Measurements from ENCODE around the gene ZFR2. TPM values are rescaled to one million over a fixed set of nuclear protein-coding genes. Genes with fewer than 3 reads are reported as not detected.

Gene ZFR2
- total RNA-seq, 1 experiment from 2014 or later, result not detected

DNA sequence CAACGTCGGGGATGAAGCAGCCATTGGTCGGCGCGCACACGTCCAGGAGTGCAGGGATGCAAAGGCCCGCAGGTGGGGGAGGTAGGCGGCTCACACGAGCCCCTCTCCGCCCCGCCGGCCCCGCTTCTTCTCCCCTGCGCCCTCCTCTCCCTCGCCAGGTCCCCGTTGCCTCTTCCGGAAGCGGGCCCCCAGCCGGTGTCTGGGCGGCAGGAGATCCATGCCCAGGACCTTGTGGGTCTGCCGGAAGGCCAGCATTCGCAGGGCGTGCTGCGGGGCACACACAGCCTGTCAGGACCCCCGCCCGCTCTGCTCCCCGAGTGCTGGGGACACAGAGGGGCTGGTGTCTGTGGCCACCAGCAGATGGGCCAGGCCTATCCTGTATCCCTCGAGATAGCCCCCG lies 63.0 kb downstream of the ZFR2 start:
- ChIA-PET POLR2A (interaction anchor here (0.6 kb wide), 1 partner anchor 17 kb away, joined by 5 read pairs; no protein-coding TSS in a partner anchor), CTCF (no interaction called here)
- H3K4me3 Mint-ChIP-seq (ENCODE audit: unreplicated experiment), result no peak overlapping the region
- intact Hi-C loops (cut with micrococcal nuclease), result no loop called here
- H3K4me1 Mint-ChIP-seq (ENCODE audit: insufficient read depth, unreplicated experiment), result no peaks in the 10 kb centered on the region
- BruUV-seq (replicated peaks), result no TSS peak
- TF ChIP-seq, protein P1, sequence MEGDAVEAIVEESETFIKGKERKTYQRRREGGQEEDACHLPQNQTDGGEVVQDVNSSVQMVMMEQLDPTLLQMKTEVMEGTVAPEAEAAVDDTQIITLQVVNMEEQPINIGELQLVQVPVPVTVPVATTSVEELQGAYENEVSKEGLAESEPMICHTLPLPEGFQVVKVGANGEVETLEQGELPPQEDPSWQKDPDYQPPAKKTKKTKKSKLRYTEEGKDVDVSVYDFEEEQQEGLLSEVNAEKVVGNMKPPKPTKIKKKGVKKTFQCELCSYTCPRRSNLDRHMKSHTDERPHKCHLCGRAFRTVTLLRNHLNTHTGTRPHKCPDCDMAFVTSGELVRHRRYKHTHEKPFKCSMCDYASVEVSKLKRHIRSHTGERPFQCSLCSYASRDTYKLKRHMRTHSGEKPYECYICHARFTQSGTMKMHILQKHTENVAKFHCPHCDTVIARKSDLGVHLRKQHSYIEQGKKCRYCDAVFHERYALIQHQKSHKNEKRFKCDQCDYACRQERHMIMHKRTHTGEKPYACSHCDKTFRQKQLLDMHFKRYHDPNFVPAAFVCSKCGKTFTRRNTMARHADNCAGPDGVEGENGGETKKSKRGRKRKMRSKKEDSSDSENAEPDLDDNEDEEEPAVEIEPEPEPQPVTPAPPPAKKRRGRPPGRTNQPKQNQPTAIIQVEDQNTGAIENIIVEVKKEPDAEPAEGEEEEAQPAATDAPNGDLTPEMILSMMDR (IDR thresholded peaks at IDR 0.05; ENCODE audit: unreplicated experiment), result no peak
- no peaks in the 10 kb centered on the region for H3K9me3 Mint-ChIP-seq (ENCODE audit: unreplicated experiment)
- peaks cover 24% of the 10 kb centered on the region for H3K27me3 Mint-ChIP-seq (ENCODE audit: insufficient read depth, unreplicated experiment)
- DNase-seq (ENCODE audit: unreplicated experiment), result no peak
- H3K36me3 Mint-ChIP-seq (ENCODE audit: insufficient read depth, unreplicated experiment), result peaks cover 6% of the 10 kb centered on the region
- no peak overlapping the region for H3K27ac Mint-ChIP-seq (ENCODE audit: low read depth, unreplicated experiment)

DNA sequence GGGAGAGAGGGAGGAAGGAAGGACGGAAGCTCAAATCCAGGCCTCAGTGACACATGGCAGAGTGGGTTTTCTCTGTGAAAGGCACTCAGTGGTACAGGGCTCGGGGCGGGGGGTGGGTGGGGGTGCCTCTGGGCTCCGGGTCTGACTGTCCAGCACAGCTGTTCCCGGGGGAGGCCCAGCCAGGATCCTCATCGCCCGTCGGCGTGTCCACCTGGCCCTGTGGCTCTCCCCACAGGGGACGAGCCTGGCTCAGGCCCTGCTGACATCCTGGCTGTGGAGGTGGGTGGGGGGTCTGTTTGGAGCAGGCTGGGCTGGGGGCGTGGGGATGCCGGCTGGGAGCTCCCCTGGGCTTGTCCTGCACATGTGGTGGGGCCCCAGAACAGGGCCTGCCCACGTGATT lies 64.4 kb downstream of the ZFR2 start:
- BruUV-seq (replicated peaks), result no TSS peak
- DNase-seq (ENCODE audit: unreplicated experiment), result no peak
- Mint-ChIP-seq H3K27ac (ENCODE audit: low read depth, unreplicated experiment) (no peak overlapping the region), H3K36me3 (ENCODE audit: insufficient read depth, unreplicated experiment) (peaks cover 6% of the 10 kb centered on the region), H3K27me3 (ENCODE audit: insufficient read depth, unreplicated experiment) (peaks cover 38% of the 10 kb centered on the region), H3K4me3 (ENCODE audit: unreplicated experiment) (no peak overlapping the region), H3K9me3 (ENCODE audit: unreplicated experiment) (no peaks in the 10 kb centered on the region), H3K4me1 (ENCODE audit: insufficient read depth, unreplicated experiment) (no peaks in the 10 kb centered on the region)
- ChIA-PET CTCF (interaction anchor here (0.6 to 0.7 kb wide), 2 partner anchors 191 to 385 kb away, joined by 4 to 6 read pairs; no protein-coding TSS in a partner anchor), POLR2A (no interaction called here)
- intact Hi-C loops (cut with micrococcal nuclease), result no loop called here
- TF ChIP-seq, protein P1 (IDR thresholded peaks at IDR 0.05; ENCODE audit: unreplicated experiment), result no peak

DNA sequence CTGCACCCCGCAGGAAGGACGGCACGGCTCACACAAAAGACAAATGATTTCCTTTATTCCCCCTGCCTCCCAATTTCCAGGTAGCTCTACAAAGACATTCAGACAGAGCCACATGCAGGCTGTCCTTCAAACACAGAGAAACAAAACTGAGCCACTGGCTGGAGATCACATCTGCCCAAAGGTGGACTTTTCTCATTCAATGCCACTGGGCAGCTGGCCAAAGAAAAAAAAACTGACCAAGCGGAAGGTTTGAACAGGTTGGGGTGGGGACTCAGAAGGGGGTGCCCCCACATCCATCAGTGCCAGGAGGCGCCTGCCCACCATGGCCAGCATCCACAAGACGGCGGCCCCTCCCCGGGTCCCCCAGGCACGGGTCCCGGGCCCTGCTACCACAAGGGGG lies 64.9 kb downstream of the ZFR2 start:
- H3K4me1 Mint-ChIP-seq (ENCODE audit: insufficient read depth, unreplicated experiment), result no peaks in the 10 kb centered on the region
- TF ChIP-seq, protein P1 (IDR thresholded peaks at IDR 0.05; ENCODE audit: unreplicated experiment), result no peak
- no peak for DNase-seq (ENCODE audit: unreplicated experiment)
- H3K4me3 Mint-ChIP-seq (ENCODE audit: unreplicated experiment), result no peak overlapping the region
- CTCF ChIA-PET, result interaction anchor here (0.6 to 0.7 kb wide), 2 partner anchors 191 to 385 kb away, joined by 4 to 6 read pairs; no protein-coding TSS in a partner anchor
- no peaks in the 10 kb centered on the region for H3K9me3 Mint-ChIP-seq (ENCODE audit: unreplicated experiment)
- no TSS peak for BruUV-seq (replicated peaks)
- POLR2A ChIA-PET, result no interaction called here
- peaks cover 43% of the 10 kb centered on the region for H3K27me3 Mint-ChIP-seq (ENCODE audit: insufficient read depth, unreplicated experiment)
- no peak overlapping the region for H3K27ac Mint-ChIP-seq (ENCODE audit: low read depth, unreplicated experiment)
- H3K36me3 Mint-ChIP-seq (ENCODE audit: insufficient read depth, unreplicated experiment), result peaks cover 2% of the 10 kb centered on the region
- intact Hi-C loops (cut with micrococcal nuclease), result no loop called here

DNA sequence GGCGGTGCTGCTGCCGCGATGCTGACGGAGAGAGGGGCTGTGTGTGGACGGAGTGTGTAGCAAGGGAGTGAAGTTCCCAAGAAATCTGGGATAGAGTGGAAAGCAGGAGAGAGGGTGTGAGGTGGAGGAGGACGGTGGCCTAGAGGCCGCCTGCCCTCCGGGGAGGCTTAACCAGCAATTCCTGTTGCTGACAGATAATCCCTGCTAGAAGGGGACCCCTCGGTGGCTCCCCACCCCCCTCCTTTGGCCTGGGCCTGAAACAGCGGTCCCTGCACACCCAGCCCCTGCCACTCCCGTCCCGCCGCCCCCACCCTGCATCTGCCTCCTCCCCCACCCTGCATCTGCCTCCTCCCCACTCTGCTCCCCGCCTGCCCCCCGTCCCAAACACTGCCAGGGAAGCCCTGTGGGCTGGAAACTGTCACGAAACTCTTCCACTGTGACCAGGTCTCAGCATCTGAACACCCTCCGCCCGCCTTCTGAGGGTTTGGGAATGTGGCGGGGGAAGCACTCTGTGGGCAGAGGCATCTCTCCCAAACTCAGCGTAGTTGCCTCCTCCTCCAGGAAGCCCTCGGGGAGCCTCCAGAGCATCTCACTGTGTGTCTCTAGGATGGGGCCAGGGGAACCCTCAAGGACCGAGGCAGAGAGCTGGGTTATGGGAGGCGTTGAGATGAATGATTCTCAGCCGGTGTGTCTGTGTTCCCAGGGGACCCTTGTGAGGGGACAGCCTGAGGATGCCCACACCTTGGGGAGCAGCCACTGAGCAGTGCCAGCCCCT lies 65.5 kb downstream of the ZFR2 start:
- Mint-ChIP-seq H3K4me1 (ENCODE audit: insufficient read depth, unreplicated experiment) (no peaks in the 10 kb centered on the region), H3K27ac (ENCODE audit: low read depth, unreplicated experiment) (no peak overlapping the region), H3K4me3 (ENCODE audit: unreplicated experiment) (no peak overlapping the region), H3K36me3 (ENCODE audit: insufficient read depth, unreplicated experiment) (no peaks in the 10 kb centered on the region), H3K9me3 (ENCODE audit: unreplicated experiment) (no peaks in the 10 kb centered on the region), H3K27me3 (ENCODE audit: insufficient read depth, unreplicated experiment) (peaks cover 45% of the 10 kb centered on the region)
- no TSS peak for BruUV-seq (replicated peaks)
- intact Hi-C loops (cut with micrococcal nuclease), result no loop called here
- DNase-seq (ENCODE audit: unreplicated experiment), result no peak
- CTCF ChIA-PET, result no interaction called here
- TF ChIP-seq, protein P1 (IDR thresholded peaks at IDR 0.05; ENCODE audit: unreplicated experiment), result no peak
- POLR2A ChIA-PET, result no interaction called here

Measured in MCF 10A (cell line).